T-helper 2 cell (primary cell): Measurements from ENCODE around the gene SPRING1.

Source experiments
- DNase-seq, 5 experiments: peaks; one replicate each; pipeline versions ENCODE4 v3.0.0 to v3.0.0-alpha.2; 2012 to 2022

The SPRING1 gene

DNA sequence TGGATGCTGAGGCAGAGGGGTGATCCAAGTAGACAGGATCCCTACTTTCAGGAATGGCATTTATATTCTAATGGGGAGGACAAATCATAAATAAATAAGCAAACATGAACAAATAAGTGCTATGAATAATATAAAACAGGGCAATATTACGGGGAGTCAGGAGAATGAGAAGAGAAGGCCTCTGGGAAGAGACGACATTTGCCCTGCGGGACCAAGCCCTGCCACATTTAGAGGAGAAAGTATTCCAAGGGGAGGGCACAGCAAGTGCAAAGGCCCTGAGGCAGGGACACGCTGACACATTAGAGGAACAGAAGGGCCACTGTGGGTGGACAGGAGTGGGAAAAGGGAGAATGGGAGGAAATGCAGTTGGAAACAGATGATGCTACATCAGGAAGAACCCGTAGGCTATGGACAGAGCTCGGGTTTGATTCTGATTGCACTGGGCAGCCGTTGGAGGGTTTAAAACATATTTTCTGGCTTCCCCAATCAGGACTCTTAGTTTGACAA lies 1.6 kb upstream of the SPRING1 start:
- no peak for DNase-seq

- DNase-seq: peak in 1 of 5 experiments; percentile 12
These were observed 701 bp downstream of the SPRING1 start for GRCh38 chr12:116736962-116737773.

DNA sequence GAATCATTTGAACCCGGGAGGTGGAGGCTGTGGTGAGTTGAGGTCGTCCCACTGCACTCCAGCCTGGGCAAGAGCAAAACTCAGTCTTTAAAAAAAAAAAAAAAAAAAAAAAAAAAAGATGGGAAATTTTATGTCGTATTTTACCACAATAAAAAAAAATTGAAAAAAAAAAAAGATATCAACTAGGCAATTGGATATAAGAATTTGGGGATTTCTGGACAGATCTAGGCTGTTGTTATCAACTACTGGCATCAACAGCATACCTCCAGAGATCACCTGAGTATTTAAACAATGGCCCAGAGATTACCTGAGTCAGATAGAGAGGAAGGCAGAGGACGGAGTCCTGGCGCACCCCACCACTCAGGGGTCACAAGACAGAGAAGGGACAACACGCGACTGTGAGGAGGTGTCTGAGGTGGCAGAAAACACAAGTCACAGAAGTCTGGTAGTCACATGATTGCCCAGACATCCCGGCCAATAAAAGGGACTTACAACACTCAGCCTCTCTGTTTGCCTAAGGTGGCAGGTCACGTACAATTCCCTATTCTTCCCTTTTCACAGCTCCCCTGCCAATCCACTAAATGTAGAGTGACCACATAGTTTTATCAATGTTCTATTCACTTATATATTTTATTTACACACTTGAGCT lies 1.8 kb downstream of the SPRING1 start:
- DNase-seq: no peak

DNA sequence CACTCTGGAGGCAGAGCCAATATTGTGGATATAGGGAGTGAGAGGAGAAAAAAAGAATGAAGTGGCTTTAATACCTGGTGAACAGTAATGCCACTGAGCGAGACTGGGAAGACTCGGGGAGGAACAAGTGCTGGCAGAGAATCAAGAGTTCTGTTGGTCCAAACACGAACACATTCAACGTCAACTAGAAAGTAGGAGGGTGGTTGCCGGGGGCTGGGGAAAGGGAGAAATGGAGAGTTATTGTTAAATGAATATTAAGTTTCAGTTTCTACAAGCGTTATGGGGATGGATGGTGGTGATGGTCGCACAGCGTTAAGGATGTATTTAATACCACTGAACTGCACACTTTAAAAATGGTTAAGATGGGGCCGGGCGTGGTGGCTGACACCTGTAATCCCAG lies 2.8 kb downstream of the SPRING1 start:
- DNase-seq: no peak

DNA sequence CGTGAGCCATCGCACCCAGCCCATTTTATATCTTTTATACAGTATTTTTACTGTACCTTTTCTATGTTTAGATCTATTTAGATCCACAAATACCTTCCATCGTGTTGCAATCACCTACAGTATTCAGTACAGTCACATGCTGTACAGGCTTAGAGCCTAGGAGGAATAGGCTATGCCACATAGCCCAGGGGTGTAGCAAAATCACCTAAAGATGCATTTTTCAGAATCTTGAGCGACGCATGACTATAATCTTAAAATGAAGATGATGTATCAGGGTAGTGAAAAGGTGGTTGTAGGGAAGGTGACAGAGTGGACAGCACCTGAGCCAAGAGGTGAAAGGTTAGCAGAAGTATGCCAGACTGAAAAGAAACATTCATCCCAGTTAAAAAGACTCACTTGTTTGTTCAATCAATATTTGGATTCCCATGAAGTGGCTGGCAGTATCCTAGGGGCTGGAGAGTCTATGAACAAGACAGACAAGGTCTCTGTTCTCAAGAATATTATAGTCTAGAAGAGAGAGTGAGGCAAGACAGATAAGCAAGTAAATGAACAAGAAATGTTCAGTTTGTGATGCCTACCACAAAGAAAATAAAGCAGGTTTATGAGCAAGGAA lies 3.6 kb downstream of the SPRING1 start:
- DNase-seq: no peak

GRCh38 chr12:116731801-116732200 lies 6.1 kb downstream of the SPRING1 start:
- DNase-seq: no peak

DNA sequence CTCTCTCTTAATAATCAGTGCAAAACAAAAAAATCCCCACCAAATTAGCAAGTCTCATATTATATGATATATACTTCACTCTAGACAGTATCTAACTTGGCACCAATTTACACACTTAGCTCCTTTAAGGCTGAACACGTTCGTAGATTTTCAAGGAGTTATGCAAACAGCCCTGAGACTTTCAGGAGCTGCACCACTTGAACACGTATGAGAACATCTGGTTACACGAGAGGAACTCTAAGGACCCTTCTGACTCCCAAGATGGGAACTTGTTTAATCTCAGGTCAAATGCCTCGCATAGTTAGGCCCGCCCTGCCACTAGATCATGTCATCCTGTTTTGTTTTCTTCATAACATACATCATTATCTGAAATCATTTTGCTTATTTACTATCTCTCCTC lies 10.0 kb downstream of the SPRING1 start:
- no peak for DNase-seq

DNA sequence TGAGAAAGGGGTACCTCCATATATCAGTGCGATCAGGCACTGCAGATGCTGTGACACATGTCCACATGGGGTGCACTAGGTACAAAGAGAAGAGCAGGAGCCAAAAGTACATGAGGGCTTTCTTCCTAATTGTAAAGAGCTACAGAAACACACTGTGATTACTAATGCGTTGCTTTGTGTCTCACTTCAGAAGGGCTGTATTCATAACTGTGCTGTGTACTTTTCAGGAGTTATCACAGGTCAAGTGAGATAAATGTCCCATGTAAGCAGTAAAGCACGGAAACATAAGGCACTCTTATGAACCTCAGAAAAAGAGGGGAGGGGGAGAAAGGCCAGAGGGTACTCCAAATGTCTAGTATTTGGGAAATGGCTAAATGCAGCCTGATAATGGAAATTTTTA lies 10.6 kb downstream of the SPRING1 start:
- no peak for DNase-seq

DNA sequence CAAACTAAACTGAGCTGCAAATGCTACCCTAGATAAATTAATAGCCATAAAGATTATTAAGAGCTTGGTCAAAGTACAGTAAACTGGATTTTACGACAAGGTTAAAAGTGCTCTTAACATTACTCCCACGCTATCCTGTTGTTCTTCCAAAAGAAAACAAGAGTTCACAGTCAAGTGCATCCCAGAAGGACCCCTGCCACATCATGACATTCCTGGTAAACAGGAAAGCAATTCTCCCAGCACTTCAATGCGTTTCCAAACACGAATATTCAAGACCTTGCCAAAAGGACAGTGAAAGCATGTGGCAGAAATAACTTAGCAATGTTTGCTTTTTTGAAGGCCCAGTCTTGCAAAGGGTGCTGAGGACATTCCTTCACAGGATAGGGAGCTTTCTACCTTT lies 11.2 kb downstream of the SPRING1 start:
- no peak for DNase-seq

GRCh38 chr12:116722245-116722644 lies 15.6 kb downstream of the SPRING1 start:
- no peak for DNase-seq

GRCh38 chr12:116719731-116720528 lies 17.9 kb downstream of the SPRING1 start:
- DNase-seq: no peak

DNA sequence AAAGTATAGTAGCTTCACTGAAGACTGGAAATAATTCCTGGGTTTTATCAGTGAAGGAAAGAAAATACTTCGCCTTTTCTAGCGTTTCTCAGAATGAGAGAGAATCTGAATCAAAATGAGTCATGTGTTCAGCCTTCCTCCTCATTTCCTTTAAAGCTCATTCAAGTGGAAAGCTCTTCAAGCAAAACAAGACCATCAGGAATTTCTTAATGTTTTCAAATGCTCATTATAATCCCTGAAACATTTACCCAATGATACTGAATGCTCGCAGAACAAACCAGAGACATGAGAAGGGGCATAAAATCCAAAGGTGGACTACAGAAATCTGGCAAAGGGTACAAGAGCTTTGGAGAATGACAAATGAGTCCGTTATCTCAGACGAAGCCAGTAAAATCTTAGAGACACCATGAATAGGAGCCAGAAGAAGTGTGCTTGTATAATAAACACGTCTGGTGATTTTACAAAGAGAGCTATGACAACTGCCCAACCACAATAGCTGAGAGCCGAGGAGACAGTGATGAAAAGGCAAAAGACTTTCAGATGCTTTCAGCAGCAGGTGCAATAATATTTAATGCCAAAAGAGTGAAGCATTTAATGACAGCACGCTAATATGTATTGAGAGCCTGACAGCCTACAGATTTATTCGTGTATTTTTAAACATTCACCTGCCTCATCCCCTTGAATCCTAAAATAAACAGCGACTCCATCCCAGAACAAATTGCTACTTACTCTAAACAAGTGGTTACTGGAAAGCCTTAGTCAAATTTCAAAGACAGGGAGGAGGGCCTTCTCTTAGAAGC lies 19.0 kb downstream of the SPRING1 start:
- DNase-seq: no peak

DNA sequence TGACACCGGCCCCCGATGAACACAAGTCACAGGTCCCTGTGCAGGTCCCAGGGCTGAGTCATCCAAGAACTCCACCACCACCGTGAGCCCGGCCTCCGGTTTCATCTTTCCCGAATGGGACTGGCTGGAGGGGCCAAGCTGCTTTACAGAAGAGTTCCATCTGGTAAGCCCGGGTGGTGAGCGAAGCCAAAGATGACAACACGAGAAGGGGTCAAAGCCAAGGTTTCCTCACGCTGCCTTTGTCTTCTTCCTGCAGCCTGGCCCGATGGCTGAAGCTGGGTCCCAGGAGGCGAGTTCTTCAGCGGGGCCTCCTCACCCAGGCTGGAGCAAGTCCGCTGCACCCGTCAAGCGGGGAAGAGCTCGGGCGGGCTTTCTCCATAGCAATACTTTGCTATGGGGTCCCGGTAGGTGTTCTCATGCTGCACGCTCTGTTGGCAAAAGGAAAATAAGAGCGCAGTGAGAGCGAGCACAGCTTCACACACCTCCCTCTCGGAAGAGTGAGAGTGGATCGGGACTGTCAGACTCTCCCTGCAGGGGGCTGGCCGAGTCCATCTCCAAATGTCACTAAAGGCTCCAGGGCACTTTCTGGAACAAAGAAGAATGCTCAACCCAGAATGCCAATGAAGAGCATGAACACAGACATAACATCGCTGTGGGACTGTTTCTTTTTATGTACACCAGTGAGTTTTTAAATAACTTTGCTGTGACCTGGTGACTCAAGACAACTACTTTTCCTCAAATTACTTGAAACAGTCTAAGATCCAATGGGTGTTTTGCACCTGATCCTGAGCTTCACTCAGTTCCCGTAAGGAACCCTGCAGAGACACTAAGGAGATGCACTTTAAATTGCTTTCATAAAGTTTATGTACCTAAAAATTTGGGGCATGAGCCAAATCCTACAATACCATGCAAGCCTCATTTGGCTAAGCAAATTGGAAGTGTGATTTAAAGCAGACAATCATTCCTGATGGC lies 20.1 kb downstream of the SPRING1 start:
- DNase-seq: no peak

DNA sequence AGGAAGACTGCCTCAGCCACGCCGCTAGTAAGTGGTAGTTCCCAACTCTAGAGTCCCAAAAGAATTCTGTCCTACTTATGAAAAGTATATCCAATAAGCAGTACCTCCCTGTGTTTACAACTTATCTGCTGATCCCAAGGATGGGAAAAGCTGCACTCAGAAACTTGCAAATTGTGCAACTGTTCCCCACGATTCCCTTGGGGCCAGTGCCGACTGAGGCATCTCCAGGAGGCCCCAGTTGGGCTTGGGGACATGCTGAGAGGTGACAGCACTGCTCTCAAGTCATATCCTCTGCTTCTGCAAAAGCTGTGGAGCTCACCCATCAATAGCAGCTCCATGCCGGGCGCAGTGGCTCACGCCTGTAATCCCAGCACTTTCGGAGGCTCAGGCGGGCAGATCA lies 23.7 kb downstream of the SPRING1 start:
- no peak for DNase-seq

DNA sequence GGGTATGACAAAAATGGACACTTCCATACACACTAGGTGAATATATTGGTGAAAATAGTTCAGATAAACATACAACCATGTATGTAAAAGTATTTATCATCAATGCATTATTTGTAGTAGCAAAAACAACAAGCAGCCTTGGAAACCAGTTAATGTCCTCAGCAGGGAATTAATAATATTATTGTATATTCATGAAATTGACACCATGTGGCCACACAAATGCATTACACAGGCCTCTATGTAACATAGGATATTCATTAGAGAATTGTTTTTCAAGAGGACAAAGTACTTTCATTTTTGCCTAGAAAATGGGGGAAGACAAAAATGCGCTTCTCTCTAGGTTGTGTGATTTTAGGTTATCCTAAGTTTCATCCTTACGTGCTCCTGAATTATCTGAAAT lies 24.3 kb downstream of the SPRING1 start:
- DNase-seq: no peak

- DNase-seq: no peak
These were observed 25.2 kb downstream of the SPRING1 start for GRCh38 chr12:116712458-116713303.

DNA sequence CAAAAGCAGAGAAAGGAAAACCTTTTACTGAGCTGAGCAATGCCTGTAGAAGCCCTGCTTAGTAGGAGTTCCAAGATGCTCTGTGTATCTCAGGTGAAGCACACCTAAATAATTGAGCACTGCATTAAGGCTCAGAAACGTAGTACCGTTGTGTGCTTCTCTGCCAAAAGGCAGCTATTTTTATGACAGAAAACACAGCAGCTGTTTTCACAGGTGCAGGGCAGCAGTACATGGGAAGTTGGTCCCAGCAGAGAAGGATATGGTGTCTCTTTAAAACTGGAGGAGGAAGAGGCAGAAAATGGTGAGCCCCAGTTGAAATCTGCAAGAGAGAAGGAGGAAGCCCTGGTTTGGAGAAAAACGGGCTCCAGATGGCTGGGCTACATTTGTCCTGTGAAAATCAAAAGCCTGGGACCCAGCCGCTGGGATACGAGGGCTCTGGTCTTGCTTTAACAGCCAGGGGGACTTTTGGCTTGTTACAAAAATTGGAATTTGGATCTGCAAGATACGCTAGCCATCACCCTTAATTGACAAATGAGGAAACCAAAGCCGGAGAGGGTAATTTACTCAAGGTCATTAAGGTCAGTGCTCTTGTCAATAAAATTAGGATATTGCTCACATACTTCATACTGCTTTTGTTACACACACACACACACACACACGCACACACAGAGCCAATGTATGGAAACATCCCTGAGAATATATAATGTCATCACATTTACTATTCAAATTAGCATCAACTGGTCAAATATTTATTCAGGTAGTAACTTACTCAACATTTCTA lies 27.3 kb downstream of the SPRING1 start:
- DNase-seq: no peak

GRCh38 chr12:116709768-116710167 lies 28.1 kb downstream of the SPRING1 start:
- DNase-seq: no peak
